TTC549 (cell line): Measurements from ENCODE around the gene ARPC2.

Experiments used
- FAIRE-seq: peaks from 2 replicates; lab custom pipeline; 2012; peaks lifted over from hg19 to GRCh38; lab: Jason Lieb, UNC

ARPC2 gene

DNA sequence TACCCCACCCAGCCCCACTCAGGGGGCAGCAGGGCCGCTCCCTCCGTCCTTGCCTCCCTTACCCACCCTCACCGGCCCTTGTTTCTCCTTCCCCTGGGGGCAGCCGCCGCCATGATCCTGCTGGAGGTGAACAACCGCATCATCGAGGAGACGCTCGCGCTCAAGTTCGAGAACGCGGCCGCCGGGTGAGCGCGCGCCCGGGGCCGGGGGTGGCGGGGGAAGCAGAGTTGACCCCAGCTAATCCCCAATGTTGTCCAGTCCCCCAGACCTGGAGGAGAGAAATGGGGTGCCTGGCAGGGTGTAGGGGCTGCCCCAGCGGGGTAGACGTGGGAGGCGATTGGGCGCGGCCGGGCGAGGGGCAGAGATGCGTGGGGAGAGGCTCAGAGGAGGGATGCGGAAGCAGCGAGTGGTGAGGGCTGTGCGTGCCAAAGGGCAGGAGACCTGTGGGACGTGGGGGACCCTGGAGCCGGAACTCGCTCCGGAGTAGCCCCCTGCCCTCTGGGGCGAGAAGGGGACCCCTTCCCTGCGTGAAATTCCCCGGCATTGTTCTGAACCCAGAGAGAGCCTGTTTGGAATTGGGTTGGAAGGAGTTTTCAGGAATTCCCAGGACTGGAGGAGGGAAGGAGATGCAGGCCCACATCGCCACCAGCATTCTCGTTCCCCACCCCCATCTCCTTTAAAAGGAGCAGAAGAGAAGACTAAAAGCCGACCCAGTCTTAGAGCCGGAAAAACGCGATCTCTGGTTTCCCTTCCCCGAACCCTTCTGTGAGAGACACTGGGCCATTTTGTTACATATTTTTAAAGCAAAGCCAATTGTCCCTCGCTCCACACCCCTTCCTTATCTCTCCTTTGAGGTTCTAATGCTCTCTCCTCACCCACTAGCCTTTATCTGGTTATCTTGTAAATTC, 625 bp downstream of the ARPC2 start:
- FAIRE-seq, result no peak

GRCh38 chr2:218218268-218219185, 1.5 kb downstream of the ARPC2 start:
- FAIRE-seq, result no peak

DNA sequence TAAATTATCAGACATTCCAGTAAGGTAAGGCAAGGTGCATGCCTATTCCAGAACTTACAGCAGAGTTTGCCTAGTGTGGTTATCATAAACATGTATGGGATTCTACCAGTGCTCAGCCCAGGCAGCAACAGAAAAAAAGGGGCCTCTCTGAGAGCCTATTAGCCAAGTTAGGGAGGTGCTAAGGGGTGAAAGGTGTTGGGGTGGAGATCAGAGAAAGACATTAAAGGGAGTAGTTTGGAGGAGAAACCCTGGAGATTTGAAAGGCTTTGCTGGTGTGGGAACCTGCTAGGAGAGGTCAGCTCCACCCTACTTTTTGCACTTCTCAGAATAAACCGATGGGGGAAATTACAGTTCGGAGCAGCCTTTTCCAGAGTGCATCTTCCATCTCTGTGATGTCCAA, 2.9 kb downstream of the ARPC2 start:
- no peak for FAIRE-seq

DNA sequence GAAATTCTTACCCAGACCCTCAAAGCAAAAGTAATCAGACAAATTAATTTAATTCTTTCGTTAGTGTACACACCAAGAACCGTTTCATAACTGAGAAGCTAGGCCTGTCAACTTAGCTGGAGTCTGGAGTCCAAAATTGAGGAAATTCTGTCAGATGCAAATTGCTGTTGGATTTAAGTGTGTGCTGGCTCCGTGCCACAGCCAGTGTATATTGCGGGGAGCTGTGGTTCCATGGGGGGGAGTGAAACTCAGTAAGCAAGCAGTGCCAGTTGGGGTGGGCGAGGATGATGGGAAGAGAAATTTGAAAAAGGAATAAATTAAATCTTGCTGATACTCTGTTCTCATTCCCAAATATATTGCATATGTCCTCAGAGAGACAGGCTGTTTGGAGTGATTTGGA, 4.0 kb downstream of the ARPC2 start:
- no peak for FAIRE-seq

DNA sequence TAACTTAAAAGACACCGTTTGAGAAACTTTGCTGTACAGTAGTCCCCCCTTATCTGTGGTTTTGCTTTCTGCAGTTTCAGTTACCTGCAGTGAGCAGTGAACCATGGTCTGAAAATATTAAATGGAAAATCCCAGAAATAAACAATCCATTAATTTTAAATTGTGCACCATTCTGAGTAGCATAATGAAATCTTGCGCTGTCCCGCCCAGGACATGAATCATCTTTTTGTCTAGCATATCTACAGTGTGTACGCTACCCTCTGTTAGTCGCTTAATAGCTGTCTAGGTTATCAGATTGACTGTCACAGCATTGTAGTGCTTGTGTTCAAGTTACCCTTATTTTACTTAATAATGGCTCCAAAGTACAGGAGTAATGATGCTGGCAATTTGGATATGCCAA, 6.1 kb downstream of the ARPC2 start:
- FAIRE-seq, result no peak

DNA sequence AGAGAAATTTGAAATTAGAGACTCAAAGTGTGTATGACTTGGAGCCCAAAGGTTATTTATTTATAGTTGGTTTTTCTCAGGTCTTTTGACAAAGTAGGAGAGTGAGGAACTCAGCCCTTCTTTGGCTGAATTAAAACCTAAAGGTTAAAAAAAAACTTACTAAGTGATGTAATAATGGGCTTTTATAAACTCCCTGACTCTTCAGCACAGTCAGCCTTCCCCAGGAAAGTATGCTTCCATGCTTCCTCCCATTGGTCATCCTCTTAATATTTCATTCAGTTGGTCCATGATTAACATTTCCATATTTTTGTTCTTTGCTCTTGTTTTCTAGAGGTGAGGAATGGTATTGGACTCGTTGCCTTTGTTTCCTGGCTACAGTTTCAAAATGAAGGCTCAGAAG, 7.2 kb downstream of the ARPC2 start:
- FAIRE-seq, result no peak

DNA sequence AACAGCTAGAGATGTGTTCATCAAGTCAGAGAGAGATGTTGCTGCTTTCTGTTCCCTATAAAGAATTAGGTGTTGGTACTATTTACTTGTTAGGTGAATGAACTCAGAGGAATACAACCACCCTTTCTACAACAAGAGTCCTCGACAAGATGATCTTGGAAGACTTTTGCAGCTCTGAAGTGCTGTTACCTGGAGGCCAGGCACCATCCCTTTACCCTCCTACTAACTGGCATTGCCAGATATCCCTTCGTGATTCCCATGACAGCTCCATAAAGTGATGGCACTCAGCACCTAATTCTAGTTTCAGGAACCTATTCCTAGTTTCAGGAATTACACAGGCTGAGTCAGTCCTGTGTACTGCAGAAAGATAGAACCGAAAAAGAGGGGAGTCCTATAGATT, 9.9 kb downstream of the ARPC2 start:
- FAIRE-seq, result no peak

DNA sequence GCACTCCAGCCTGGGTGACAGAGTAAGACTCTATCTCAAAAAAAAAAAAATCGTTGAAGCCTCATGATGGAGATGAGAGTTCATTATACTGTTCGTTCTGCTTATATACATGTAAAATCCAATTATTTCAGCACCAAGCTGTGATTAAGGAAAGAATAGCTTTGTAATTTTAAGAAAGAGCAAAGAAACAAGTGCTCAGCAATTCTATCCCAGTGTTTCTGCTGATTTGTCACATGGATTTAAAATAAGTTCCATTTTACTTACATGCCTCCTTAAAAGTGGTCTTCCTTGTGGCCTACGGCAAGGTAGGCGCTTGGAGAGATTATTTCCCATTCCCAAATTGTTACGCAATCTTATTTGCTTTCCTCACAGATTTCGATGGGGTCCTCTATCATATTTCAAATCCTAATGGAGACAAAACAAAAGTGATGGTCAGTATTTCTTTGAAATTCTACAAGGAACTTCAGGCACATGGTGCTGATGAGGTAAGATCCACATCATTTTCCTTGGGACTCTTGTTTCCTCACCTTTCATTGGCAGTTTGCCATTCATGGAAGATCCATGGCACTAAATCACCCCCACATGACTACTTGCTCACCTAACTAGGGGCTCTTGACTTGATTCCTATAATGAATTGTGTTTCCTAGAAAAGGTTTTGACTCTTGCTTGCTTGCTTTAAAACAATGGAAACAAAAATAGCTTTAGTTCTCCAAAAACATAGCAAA, 11.5 kb downstream of the ARPC2 start:
- FAIRE-seq, result no peak

DNA sequence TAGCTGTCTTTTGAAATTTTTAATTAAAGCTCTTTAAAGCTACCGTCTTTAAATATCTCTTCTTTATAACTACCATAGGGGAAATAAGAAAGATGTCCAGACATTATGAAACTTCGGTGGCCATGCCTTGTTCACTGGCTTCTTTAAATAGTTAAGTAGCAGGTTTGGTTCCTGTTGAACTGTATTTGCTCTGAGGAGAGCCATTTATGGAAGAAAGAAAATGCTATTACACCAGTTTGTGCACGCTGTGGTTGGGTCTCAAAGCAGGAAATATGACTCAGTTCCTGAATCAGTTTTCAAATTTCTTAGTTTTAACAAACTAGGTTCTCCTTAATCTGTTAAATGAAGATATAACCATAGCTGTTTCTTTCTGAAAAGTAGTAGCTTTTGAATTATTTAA, 12.2 kb downstream of the ARPC2 start:
- FAIRE-seq, result no peak

- FAIRE-seq, result no peak
Observed at GRCh38 chr2:218229851-218230250, 12.9 kb downstream of the ARPC2 start.

- no peak for FAIRE-seq
Observed at GRCh38 chr2:218230882-218231281, 13.9 kb downstream of the ARPC2 start.

GRCh38 chr2:218233543-218233942, 16.6 kb downstream of the ARPC2 start:
- no peak for FAIRE-seq

DNA sequence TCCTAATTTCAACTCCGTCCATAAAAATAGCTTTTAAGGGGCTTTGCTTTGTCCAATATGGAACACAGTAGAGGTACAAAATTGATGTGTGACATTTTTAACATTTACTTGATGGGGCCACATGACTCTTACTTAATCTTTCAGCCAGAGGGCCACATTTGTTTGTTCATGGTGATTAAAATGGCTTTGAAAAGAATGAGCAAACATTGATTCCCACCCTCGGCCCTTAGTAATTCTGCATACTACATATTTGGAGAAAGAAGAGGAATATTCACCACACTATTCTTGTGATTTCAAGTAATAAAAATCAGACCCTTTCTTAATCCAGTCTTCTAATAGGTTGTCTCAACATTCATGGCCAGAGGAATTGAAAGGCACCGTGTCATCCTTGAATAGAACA, 17.5 kb downstream of the ARPC2 start:
- FAIRE-seq, result no peak

GRCh38 chr2:218235017-218235416, 18.0 kb downstream of the ARPC2 start:
- no peak for FAIRE-seq

DNA sequence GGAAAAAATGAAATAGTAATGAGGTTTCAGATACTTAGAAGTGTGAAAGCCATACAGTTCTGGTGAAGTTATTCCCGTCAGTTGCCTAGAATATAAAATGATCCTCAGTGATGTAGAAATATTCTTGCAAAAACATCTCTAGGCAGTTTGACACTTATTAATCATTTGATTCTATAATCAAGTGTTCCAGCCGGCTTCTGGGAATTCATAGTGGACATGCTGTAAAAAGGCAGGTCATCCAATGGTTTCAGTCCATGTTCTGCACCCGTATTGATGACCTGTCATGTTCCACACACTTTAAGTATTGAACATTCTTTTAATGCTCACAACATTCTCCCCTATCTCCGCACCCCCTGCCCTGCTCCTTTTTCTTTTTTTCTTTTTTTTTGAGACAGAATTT, 19.8 kb downstream of the ARPC2 start:
- no peak for FAIRE-seq

GRCh38 chr2:218238887-218239286, 21.9 kb downstream of the ARPC2 start:
- no peak for FAIRE-seq

DNA sequence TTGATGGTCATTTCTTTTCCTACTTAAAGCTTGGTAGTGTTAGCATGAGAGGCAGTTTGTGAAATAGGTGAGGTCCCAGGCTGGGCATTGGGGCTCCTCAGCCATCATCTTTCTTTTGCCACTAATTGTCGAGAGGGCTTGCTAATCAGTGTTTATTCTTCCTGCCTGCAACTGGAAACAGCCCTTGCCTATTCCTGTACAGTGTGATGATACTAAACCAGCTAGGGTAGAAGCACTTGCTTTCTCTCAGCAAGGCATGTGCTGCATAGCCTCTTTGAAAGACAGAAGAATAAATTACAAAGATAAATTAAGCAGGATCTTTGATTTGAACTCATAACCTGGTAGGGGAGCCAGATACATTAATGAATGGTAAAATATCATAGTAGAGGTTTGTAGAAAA, 27.2 kb downstream of the ARPC2 start:
- FAIRE-seq, result no peak

GRCh38 chr2:218244665-218245064, 27.7 kb downstream of the ARPC2 start:
- FAIRE-seq, result no peak

- FAIRE-seq, result no peak
Observed at GRCh38 chr2:218245214-218245613, 28.2 kb downstream of the ARPC2 start.

- no peak for FAIRE-seq
Observed at GRCh38 chr2:218249691-218250090, 32.7 kb downstream of the ARPC2 start.

GRCh38 chr2:218252509-218253231, 35.7 kb downstream of the ARPC2 start:
- FAIRE-seq, result no peak

DNA sequence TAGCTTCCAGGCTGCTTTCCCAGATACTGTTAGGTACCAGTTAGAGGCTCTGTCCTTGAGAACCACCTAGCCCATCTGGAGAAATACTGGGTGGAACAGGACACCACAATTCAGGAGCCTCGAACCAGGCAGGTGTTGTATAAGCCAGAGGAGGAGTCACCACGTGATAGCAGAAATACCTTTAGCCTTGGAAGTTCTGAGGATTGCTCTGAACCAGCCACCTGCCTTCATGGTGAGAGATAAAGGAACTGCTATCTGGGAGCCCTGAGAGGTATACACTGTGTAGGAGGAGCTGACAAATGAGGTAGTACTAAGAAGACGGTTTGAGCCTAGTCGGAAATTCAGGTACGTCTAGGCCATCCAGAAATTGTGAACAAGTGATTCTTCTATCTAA, 36.2 kb downstream of the ARPC2 start:
- FAIRE-seq, result no peak
